IPS DF 6.9 (cell line): Measurements from ENCODE around the gene ASAP2.

Source experiments
- DNase-seq: peaks from one replicate; pipeline ENCODE4 v3.0.0-alpha.2; 2013; ENCODE audit warnings: low read depth, low spot score
- H3K27ac ChIP-seq: one replicate; pipeline ENCODE4 v1.5.1; 2013; ENCODE audit warnings: low read length, control low read depth
- H3K27me3 ChIP-seq: 2 replicates; pipeline ENCODE4 v1.6.1; 2013; ENCODE audit warnings: mild to moderate bottlenecking, low read length; ENCODE audit not compliant: control insufficient read depth, insufficient read depth
- H3K36me3 ChIP-seq: 2 replicates; pipeline ENCODE4 v1.6.1; 2013; ENCODE audit warnings: low read length; ENCODE audit not compliant: control insufficient read depth, insufficient read depth
- H3K4me1 ChIP-seq: 2 replicates; pipeline ENCODE4 v1.6.1; 2013; ENCODE audit warnings: low read length; ENCODE audit not compliant: control insufficient read depth, insufficient read depth
- H3K4me3 ChIP-seq: 2 replicates; pipeline ENCODE4 v1.5.1; 2013; ENCODE audit warnings: mild to moderate bottlenecking, low read length
- H3K9me3 ChIP-seq: 2 replicates; pipeline ENCODE4 v1.6.1; 2013; ENCODE audit warnings: low read length, inconsistent platforms; ENCODE audit not compliant: control insufficient read depth, insufficient read depth
- WGBS: extraction: QIAGEN DNeasy Blood & Tissue Kit; methylation state at CpG from one replicate; pipeline ENCODE4 v1.1.7; 2013; ENCODE audit warnings: mixed read lengths, missing lambda C conversion rate; ENCODE audit not compliant: insufficient read length, insufficient coverage; 5-methylcytosine and 5-hydroxymethylcytosine counted together

ASAP2 gene

GRCh38 chr2:9222239-9222892 lies 15.8 kb downstream of the ASAP2 start:
- Histone ChIP-seq H3K4me3 (no peak overlapping the region), H3K4me1 (peaks cover 3% of the 10 kb centered on the region), H3K27me3 (peaks cover 8% of the 10 kb centered on the region; the same call in 1 of the 2 replicates), H3K36me3 (no peaks in the 10 kb centered on the region), H3K27ac (no peak overlapping the region), H3K9me3 (no peaks in the 10 kb centered on the region)
- no peak for DNase-seq
- WGBS: no CpG with 5 or more reads among the region's 9 CpGs

- DNase-seq: no peak
- Histone ChIP-seq H3K4me3 (no peak overlapping the region), H3K27me3 (peaks cover 8% of the 10 kb centered on the region; the same call in 1 of the 2 replicates), H3K4me1 (peaks cover 3% of the 10 kb centered on the region), H3K36me3 (no peaks in the 10 kb centered on the region), H3K9me3 (no peaks in the 10 kb centered on the region), H3K27ac (no peak overlapping the region)
- WGBS: no CpG with 5 or more reads among the region's 2 CpGs
Observed at GRCh38 chr2:9222893-9223287, 16.3 kb downstream of the ASAP2 start.

GRCh38 chr2:9225806-9226205 lies 19.2 kb downstream of the ASAP2 start:
- H3K27ac ChIP-seq: no peak overlapping the region
- DNase-seq: no peak
- H3K9me3 ChIP-seq: no peaks in the 10 kb centered on the region
- no peaks in the 10 kb centered on the region for H3K36me3 ChIP-seq
- WGBS: no CpG with 5 or more reads among the region's 10 CpGs
- no peak overlapping the region for H3K4me3 ChIP-seq
- peaks cover 2% of the 10 kb centered on the region; the same call in 1 of the 2 replicates for H3K4me1 ChIP-seq
- no peaks in the 10 kb centered on the region for H3K27me3 ChIP-seq

- Histone ChIP-seq H3K27ac (no peak overlapping the region), H3K4me1 (peaks cover 2% of the 10 kb centered on the region; the same call in 1 of the 2 replicates), H3K36me3 (no peaks in the 10 kb centered on the region), H3K27me3 (no peaks in the 10 kb centered on the region), H3K4me3 (no peak overlapping the region), H3K9me3 (no peaks in the 10 kb centered on the region)
- no peak for DNase-seq
- WGBS: no CpG with 5 or more reads among the region's 15 CpGs
Observed at GRCh38 chr2:9226458-9227380, 20.1 kb downstream of the ASAP2 start.

GRCh38 chr2:9228088-9228751 lies 21.6 kb downstream of the ASAP2 start:
- DNase-seq: no peak
- Histone ChIP-seq H3K27ac (no peak overlapping the region), H3K4me1 (peaks cover 2% of the 10 kb centered on the region; the same call in 1 of the 2 replicates), H3K36me3 (no peaks in the 10 kb centered on the region), H3K9me3 (no peaks in the 10 kb centered on the region), H3K4me3 (no peak overlapping the region), H3K27me3 (no peaks in the 10 kb centered on the region)
- no CpG with 5 or more reads among the region's 4 CpGs for WGBS

GRCh38 chr2:9228781-9229469 lies 22.3 kb downstream of the ASAP2 start:
- H3K36me3 ChIP-seq: no peaks in the 10 kb centered on the region
- H3K27me3 ChIP-seq: no peaks in the 10 kb centered on the region
- peaks cover 2% of the 10 kb centered on the region; the same call in 1 of the 2 replicates for H3K4me1 ChIP-seq
- no peaks in the 10 kb centered on the region for H3K9me3 ChIP-seq
- DNase-seq: no peak
- no peak overlapping the region for H3K27ac ChIP-seq
- no CpG with 5 or more reads among the region's 15 CpGs for WGBS
- no peak overlapping the region for H3K4me3 ChIP-seq

- no peaks in the 10 kb centered on the region for H3K36me3 ChIP-seq
- H3K27me3 ChIP-seq: no peaks in the 10 kb centered on the region
- no peak overlapping the region for H3K27ac ChIP-seq
- H3K9me3 ChIP-seq: no peaks in the 10 kb centered on the region
- no CpG with 5 or more reads among the region's 6 CpGs for WGBS
- peaks cover 2% of the 10 kb centered on the region; the same call in 1 of the 2 replicates for H3K4me1 ChIP-seq
- DNase-seq: no peak
- no peak overlapping the region for H3K4me3 ChIP-seq
Observed at GRCh38 chr2:9229470-9229820, 22.8 kb downstream of the ASAP2 start.

GRCh38 chr2:9230051-9230802 lies 23.6 kb downstream of the ASAP2 start:
- no peaks in the 10 kb centered on the region for H3K27me3 ChIP-seq
- no peaks in the 10 kb centered on the region for H3K36me3 ChIP-seq
- H3K27ac ChIP-seq: no peak overlapping the region
- DNase-seq: no peak
- peaks cover 2% of the 10 kb centered on the region; the same call in 1 of the 2 replicates for H3K4me1 ChIP-seq
- H3K4me3 ChIP-seq: no peak overlapping the region
- no peaks in the 10 kb centered on the region for H3K9me3 ChIP-seq
- WGBS: no CpG with 5 or more reads among the region's 9 CpGs

- Histone ChIP-seq H3K4me3 (no peak overlapping the region), H3K4me1 (peaks cover 2% of the 10 kb centered on the region; the same call in 1 of the 2 replicates), H3K9me3 (no peaks in the 10 kb centered on the region), H3K27ac (no peak overlapping the region), H3K27me3 (no peaks in the 10 kb centered on the region), H3K36me3 (no peaks in the 10 kb centered on the region)
- WGBS: no CpG with 5 or more reads among the region's 4 CpGs
- no peak for DNase-seq
Observed at GRCh38 chr2:9230881-9231280, 24.3 kb downstream of the ASAP2 start.
